Jurkat, Clone E6-1 (cell line): ENCODE measurements around the gene CNTF. TPM values are rescaled to one million over a fixed set of nuclear protein-coding genes. Genes with fewer than 3 reads are reported as not detected.
"Not testable (repeated sequence)": the region's sequence is repeated elsewhere in the genome, so short reads cannot be mapped to it uniquely, and the experiment has no call there.

Experiments
- DNase-seq: peaks from one replicate; pipeline ENCODE4 v3.0.0-alpha.2; 2011; ENCODE audit warnings: low read depth, low spot score
- H3K4me3 ChIP-seq: 2 replicates; pipeline ENCODE4 v1.5.1; 2011; ENCODE audit warnings: mild to moderate bottlenecking, low read length, control low read depth, moderate library complexity
- polyA plus RNA-seq: library from polyadenylated mRNA; unstranded; fragments of >200 nt; gene quantifications from one replicate; pipeline ENCODE4 v1.2.1, GENCODE V29; 2012; ENCODE audit warnings: missing spikeins; ENCODE audit not compliant: insufficient read length, insufficient read depth

CNTF gene
- 0.70 TPM for polyA plus RNA-seq

- no peak for DNase-seq
- no peak within 1 kb of the TSS for H3K4me3 ChIP-seq
These were observed at the start of gene CNTF for GRCh38 chr11:58622344-58622743. TSS of gene CNTF (plus strand) at chr11:58622665. CDS start at chr11:58622753, 88 bp downstream.

GRCh38 chr11:58572906-58573305 is 49.6 kb upstream of the CNTF start:
- DNase-seq, H3K4me3 ChIP-seq: not testable (repeated sequence)

- peak; percentile 65 for DNase-seq
- peak overlapping the region; percentile 92 for H3K4me3 ChIP-seq
These were observed 48.9 kb upstream of the CNTF start for GRCh38 chr11:58573451-58574104.

- peak overlapping the region; percentile 92 for H3K4me3 ChIP-seq
- no peak for DNase-seq
These were observed 47.6 kb upstream of the CNTF start for GRCh38 chr11:58574881-58575280.

- peak; percentile 85 for DNase-seq
- peak within 1 kb of the TSS; percentile 92 for H3K4me3 ChIP-seq
These were observed 47.0 kb upstream of the CNTF start, which contains the start of gene LPXN for GRCh38 chr11:58575377-58576020. TSS of gene LPXN (minus strand) at chr11:58575856. CDS start at chr11:58575772, 84 bp downstream.

GRCh38 chr11:58576887-58577471 is 45.5 kb upstream of the CNTF start:
- peak overlapping the region; percentile 92 for H3K4me3 ChIP-seq
- DNase-seq, result no peak

GRCh38 chr11:58577555-58578135 is 44.8 kb upstream of the CNTF start:
- DNase-seq, result peak; percentile 93
- H3K4me3 ChIP-seq, result peak overlapping the region; percentile 92

- DNase-seq, result peak; percentile 99
These were observed 44.3 kb upstream of the CNTF start for GRCh38 chr11:58578136-58578634.

GRCh38 chr11:58578635-58579191 is 43.8 kb upstream of the CNTF start, which contains the start of gene ZFP91:
TSS of gene ZFP91 (plus strand) at chr11:58579063. CDS start at chr11:58579282, 219 bp downstream.
- peak within 1 kb of the TSS; percentile 92 for H3K4me3 ChIP-seq

More at GRCh38 chr11:58578136-58578634, 44.3 kb upstream of the CNTF start:
- H3K4me3 ChIP-seq, result peak overlapping the region; percentile 92

GRCh38 chr11:58579192-58580129 is 43.0 kb upstream of the CNTF start:
- H3K4me3 ChIP-seq, result peak overlapping the region; percentile 88
- DNase-seq, result peak; percentile 90

More at GRCh38 chr11:58578635-58579191, 43.8 kb upstream of the CNTF start, which contains the start of gene ZFP91:
- peak; percentile 97 for DNase-seq

- peak overlapping the region; percentile 88 for H3K4me3 ChIP-seq
- DNase-seq, result no peak
These were observed 42.2 kb upstream of the CNTF start for GRCh38 chr11:58580311-58580710.

GRCh38 chr11:58582437-58582836 is 40.0 kb upstream of the CNTF start:
- DNase-seq, result no peak
- no peak overlapping the region for H3K4me3 ChIP-seq

- no peak overlapping the region for H3K4me3 ChIP-seq
These were observed 35.5 kb upstream of the CNTF start for GRCh38 chr11:58586998-58587397.

GRCh38 chr11:58591659-58592058 is 30.8 kb upstream of the CNTF start:
- no peak overlapping the region for H3K4me3 ChIP-seq
- DNase-seq, result no peak

More at GRCh38 chr11:58586998-58587397, 35.5 kb upstream of the CNTF start:
- DNase-seq, result no peak

- DNase-seq, result no peak
- no peak overlapping the region for H3K4me3 ChIP-seq
These were observed 29.5 kb upstream of the CNTF start for GRCh38 chr11:58592760-58593472.

- DNase-seq, result no peak
- H3K4me3 ChIP-seq, result no peak overlapping the region
These were observed 27.6 kb upstream of the CNTF start for GRCh38 chr11:58594826-58595225.

GRCh38 chr11:58596621-58597020 is 25.8 kb upstream of the CNTF start:
- DNase-seq, result no peak
- no peak overlapping the region for H3K4me3 ChIP-seq
